LoVo (cell line): ENCODE data around the gene FYTTD1.

ENCODE experiments used
- DNase-seq: peaks from one replicate; pipeline ENCODE4 v3.0.0-alpha.2; 2016; ENCODE audit warnings: low spot score

FYTTD1 gene

DNA sequence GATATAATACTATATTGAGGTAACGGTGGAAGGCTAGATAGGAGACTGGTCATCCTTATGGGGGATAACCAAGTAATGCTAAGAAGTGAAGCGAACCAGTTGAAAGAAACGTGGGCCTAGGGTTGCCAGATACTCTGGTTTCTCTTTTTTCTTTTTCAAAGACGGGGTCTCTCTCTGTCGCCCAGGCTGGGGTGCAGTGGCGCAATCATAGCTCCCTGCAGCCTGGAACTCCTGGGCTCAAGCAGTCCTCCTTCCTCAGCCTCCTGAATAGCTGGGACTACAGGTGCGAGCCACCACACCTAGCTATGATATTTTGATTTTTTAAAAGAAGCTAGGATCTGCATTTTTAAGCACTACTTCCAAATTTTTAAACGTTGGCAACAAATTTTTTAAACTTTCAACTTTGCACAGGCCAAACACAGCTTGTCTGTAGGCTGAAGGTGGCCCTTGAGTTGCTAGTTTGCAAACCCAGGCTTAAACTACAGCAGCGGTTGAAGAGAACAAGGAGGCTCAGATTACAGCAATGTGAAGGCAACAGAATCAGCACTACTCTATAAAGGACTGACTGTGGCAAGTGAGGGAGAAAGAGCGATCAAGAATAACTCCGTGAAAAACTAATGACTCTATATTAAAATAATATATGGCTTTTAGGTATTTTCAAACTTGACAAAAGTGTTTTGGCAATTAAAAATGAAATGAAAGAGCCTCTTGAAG, 11.8 kb upstream of the FYTTD1 start:
- DNase-seq: no peak

DNA sequence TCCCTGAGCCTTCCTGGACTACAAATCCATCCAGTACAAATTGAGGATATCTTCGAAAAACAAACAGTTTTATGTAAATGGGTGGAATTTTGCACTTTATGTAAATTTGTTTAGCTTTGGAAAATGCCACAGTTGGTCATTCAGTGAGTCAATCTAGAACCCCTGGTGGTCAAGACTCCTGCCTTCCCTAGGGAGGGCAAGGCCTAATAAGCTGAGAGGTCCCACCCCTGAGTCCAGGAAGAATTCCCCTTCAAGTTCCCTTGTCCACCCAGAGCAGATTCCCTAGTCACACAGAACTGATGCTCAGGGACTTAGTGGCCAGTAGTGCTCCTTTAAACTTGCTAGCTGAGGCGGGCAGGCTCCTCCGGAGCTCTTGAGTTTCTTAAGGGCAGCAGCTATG, 6.9 kb upstream of the FYTTD1 start:
- no peak for DNase-seq

DNA sequence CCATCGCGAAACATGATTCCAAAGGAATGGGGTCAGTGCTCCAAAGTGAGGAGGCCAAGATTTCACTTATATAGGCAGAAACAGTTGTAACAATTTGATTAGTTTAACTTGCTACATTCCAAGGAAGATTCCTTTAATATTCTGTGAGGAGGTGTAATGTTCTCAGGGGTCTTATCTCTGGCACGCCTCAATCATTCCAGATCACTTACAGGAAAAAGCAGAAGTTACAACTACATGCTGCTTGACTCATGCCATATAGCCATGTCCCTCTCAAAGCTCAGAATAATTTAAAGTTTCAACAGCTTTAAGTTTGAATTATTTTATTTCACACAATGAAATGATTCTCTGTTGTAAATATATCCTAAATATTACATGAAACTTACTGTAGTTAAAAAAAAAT, 3.5 kb upstream of the FYTTD1 start:
- no peak for DNase-seq

DNA sequence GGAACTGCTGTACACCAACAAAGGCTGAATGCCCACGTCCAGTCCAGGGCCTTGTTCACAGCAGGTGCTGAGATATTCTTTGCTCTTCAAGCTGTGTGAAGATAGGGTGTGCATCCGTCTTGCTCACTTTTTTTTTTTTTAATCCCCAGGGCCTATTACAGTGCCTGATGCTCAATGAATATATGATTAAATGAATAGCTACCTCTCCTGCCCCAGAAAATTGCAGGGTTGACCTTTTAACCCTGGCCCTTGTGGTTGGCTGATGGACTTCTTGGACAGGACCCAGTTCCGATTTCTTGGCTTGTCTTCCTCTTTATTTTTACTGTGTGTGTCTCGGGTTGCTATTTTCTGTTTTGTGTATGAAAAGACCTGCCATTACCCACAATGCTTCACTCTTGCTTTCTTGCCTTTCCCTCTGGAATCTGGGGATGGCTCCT, 2.9 kb upstream of the FYTTD1 start:
- DNase-seq: no peak

DNA sequence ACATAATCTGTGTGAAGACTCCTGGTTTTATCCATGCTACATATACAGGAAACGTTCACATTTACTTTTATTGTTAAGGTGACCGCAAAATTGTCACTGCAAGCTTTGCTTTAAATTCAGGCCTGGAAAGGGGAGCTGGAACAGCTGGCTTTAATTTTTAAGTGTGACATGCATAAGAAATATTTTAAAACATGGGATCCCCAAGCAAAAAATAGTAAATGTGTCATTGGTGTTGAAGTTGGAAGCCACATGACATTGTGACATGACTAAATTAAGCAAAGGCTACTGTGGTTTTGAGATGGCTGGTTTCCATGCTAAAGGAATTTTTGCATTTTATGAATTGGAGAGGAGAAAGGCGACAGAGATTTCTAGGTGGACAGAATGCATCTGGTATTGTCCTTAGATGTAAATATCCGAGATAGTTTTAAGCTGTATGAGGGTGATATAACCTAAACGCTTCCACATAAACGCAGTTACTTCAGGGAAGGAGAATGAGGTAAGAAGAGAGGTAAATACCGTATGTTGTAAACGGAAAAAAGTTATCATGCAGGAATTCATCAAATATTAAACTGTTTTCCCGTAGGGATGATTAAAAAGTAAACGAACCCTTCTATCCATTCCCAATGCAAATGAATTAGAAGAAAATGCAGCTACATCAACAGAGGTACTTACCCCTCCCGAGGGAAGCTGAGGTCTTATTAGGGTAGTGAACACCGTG, 927 bp upstream of the FYTTD1 start:
- DNase-seq: no peak

DNA sequence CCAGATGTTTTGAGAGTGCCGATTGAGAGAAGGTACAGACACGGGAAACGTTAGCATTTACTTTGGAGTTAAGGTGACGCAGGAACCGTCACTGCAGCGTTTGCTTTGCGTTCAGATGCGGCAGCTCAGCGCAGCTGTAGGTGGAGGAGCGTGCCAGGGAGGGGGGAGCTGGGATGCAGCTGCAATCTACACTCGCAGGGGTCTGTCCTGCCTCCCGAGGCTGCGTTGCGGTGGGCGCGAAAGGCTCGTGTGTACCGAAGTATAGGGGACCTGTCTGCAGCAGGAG, 425 bp upstream of the FYTTD1 start:
- DNase-seq: peak; percentile 32

DNA sequence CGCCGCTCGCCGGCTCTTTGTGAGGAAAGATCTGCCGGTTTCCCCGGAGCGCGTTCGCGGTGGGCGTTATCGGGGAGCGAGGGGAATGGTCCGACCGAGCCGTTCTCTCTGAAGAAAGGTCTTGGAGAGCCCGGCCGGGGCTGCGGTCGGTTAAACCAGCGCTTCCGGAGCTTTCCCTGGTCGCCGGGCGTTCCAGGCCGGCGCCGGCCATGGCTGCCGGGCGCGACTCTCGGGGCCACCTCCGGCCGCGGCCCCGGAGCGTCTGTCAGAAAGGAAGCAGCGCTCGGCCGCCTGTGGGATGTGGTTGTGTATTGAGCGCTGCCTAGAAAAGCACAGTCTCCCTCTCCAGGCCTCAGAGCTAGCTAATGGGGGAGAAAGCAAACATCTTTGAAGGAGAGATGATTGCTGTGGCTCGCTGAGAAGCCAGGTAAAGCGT, 731 bp downstream of the FYTTD1 start:
- peak; percentile 48 for DNase-seq

DNA sequence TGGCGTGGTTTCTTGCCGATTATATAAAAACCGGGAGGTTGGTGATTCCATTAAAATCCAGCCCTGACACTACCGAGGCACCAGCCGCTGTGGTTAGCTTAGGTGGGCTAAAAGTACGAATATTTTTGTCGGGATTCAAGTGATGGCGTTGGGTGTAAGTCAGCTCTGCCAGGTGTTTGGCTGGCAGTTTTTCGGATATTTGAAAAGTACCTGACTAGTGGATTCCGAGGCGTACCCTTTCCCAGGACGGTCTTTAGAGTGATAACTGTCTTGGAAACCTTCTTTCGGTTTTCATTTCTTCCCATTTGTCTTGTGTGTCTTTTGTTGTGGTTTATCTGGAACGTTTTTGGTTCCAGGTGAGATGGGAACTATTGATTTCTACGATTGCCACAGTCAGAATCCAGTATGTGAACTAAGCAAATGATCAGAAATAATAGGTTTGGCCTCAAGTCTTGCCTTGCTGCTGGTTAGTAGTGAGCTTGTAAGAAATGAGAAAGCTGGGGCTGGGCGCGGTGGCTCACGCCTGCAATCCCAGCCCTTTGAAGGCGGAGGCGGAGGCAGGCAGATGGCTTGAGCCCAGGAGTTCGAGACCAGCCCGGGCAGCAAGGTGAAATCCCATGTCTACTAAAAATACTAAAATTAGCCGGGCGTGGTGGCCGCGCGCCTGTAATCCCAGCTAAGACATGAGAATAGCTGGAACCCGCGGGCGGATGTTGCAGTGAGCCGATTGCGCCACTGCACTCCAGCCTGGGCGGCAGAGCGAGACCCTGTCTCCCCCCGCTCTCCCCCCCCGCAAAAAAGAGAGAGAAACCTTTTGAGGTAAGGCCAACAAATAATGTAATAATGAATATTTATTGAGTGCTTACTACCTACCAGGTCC, 1.4 kb downstream of the FYTTD1 start:
- no peak for DNase-seq

DNA sequence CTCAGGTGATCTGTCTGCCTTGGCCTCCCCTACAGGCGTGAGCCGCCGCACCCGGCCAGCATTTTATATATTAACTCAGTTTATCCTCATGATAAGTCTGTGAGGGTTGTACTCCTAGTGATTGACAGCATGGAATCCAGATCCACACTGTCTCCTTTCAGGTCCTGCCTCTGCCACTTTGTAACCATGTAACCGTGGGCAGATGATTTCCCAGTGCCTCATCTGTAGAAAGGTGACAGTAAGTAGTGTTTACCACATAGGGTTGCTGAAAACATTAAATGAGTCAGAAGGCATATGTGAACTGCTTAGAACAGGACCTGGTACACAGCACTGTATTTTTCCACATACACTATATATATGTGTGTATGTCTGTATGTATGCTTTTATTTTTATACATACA, 2.4 kb downstream of the FYTTD1 start:
- no peak for DNase-seq

DNA sequence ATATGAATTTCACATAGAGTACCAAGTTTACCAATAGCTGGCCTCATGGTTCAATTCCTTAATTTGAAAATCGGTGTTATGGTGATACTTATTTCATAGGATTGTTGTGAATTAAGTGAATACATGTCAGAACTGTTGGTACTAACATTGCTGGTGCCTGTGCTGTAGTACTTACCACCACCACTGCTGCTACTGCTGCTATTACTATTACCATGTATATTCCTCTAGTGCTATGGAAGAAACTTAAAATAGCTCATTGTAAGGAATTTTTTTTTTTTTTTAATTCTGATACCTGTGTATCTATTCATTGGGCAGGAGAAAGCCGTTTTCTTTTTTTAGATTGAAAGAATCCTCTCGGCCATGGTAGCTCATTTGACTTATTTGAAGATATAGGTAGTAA, 3.6 kb downstream of the FYTTD1 start:
- DNase-seq: no peak

DNA sequence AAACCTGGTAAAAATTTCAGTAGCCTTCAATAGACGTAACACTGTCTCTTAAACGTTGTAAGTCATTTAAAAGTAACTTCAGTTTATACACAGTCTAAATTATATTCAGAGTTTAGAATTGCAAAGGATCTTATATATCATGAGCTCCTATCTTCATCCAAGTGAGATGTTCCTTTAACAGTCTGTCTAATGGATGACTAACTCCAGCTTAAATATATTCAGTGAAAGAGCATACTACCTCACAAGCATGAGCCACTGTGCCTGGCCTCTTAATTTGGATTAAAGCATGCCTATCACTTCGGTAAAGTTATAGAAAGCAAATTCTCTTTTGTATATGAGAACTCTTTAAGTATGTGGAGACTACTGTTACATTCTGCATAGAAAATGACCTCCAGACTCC, 7.0 kb downstream of the FYTTD1 start:
- no peak for DNase-seq

DNA sequence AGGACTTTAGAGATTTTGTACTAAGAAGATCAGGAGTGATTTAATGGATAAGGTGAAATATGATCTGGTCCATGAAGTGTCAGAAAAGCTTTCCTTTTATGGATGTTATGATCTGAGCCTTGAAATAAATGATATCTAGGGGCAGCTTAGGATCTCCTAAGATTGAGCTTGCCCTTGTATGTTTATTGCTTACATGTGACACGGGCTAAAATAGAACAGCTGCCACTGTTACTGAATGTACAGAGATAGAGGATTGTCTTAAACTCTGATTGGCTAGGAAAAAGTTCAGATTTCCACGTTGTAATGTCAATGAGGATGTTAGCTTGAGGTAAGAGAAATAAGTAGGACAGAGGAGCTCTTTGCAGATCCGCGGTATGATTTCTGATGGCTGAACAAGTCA, 8.8 kb downstream of the FYTTD1 start:
- no peak for DNase-seq

DNA sequence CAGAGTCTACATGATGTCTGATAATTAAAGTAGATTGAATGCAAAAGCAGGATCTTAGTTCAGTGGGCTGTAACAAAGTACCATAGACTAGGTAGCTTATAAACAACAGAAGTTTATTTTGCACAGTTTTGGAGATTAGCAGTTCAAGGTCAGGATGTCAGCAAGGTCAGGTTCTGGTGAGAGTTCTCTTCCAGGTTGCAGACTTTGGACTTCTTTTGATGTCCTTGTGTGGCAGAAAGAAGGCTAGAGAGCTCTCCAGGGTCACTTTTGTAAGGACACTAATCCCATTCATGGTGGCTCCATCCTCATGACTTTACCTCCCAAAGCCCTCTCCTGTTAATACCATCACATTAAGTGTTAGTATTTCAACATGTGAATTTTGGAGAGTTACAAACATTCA, 12.1 kb downstream of the FYTTD1 start:
- DNase-seq: no peak

DNA sequence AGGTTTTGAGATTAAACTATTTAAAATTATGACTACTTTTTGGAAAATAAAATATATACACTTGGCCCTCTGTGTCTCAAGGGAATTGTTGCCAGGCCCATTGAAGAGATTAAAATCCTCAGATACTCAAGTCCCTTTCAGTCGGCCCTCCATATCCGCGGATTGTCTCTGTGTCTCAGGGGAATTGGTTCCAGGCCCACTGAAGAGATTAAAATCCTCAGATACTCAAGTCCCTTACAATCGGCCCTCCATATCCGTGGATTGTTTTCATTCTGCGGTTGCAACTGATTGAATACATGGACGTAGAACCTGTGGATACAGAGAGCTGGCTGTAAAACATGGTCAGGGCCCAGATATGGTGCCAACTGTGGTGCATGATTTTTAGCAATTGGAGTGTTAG, 25.6 kb downstream of the FYTTD1 start:
- DNase-seq: no peak

DNA sequence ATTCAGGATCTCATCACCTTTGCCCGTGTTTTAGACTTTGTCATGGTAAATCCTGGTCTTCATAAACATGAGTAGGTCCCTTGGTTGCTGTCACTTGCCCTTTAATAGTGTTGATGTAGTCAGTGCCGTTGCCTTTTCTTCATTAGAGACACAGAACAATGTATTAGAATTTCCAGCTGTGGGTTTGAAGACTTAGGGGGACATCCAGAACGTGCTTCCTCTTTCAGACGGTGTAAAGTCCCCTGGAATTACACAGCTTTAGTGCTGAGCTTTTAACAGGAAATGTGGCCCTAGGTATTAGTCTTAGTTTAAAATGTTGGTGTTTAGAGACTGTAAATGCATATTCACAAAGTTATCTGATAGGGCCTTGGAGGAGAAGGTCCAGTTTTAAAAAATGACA, 32.5 kb downstream of the FYTTD1 start:
- no peak for DNase-seq

DNA sequence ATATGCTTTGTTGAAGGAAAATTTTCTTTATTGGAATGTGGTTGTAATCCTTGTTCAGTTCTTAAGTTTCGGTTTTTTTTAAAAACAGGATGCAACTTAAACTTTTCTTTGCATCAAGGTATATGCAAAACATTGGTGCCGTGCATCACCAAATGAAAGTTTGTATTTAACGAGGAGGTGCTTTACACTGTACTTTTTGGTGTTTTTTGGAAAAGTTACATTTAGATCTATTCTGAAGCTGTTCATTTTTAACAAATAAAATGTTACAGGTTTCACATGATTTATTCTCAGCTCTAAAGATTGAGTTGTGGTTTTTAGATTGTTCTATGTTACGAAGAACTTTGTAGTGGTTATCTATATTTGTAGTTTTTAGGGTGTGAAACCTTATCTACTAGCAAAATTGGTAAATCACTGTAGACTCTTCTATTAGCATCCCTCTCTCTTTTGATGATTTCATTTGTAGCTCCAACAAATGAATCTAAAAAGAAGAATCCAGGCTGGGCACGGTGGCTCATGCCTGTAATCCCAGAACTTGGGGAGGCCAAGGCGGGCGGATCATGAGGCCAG, 34.4 kb downstream of the FYTTD1 start:
- DNase-seq: no peak

DNA sequence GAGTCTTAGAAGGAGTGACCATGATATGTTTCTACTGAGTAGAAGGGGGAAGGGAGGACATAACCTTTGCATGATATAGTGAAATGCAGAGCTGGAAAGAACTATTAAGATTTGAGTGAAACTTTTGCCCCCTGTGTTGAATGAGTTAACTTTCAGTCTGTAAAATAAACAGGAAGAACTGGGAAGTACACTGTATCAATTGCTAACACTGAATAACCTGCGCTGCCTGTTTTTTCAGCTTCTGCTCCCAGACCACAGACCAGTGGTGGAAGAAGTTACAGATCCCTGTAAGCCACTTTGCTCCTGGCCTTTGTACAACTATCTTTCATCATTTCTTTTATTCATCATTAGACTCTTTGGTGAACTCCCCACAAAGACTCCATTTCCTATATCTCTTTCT, 37.7 kb downstream of the FYTTD1 start:
- DNase-seq: no peak

DNA sequence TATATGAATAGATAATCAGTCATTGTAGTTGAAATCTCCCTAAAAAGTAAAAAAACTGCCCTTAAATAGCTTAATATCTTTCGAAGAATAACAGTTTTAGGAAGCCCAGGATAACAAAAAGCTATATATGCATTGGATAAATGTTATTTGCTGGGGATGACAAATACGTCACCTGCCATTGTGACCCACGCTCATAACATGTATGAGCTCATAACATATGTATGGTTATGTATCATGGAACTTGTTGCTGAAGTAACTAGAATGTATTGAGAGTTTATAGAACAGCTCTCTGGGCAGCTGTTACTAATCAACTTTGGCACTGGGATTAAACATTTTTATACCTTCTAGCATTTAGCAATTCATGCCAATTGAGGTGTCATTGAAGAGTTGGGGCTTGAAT, 39.6 kb downstream of the FYTTD1 start:
- DNase-seq: no peak

DNA sequence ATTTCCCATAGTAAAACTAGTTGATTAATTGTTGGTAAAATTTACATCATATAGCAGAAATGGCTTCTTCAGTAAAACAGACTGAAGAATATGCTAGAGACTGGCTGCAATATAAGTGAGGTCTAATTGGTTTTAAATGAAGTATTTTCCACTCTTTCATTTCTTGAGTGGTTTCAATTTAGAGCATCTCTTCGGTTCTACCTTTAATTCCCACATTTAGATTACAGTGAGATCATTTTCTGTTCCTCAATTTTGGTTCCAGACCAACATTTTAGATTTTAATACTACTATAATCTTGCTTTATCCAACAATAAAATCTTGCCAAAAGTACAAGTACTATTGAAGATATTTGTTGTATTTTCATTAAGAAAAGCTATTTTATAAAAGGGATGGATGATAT, 40.4 kb downstream of the FYTTD1 start:
- DNase-seq: no peak

DNA sequence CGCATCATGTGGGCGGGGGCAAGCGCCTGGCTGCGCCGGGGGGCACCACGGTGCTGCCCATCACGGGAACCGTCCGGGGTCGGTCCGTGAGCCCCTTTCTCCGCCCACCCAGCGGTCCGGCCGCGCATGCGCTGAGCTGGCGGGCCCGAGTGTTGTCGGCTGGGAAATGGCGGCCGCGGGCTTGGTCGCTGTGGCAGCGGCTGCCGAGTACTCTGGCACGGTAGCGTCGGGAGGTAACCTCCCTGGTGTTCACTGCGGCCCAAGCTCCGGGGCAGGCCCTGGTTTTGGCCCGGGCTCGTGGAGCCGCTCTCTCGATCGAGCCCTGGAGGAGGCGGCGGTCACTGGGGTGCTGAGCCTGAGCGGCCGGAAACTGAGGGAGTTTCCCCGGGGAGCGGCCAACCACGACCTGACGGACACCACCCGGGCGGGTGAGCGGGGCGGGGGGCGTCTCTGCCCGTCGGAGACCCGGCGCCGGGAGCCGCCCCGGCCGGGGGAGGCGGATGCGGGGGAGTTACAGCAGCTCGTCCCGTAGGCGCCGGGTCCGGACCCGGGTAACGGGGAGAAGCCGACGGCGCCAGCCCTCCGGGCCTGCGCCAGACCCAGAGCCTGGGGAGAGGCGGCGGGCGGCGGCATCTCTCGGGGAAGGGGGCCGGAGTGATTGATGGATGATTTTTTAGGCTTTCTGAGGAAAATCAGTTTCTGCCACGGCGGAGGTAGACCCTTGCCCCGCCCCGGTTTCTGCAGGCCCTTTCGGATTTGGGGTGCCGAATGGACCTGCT, 41.6 kb downstream of the FYTTD1 start, which contains the start of gene LRCH3:
LRCH3 (plus strand) TSS at position 142 of the 779 bp plus-strand sequence; CDS start at position 167, 25 bp downstream.
- DNase-seq: peak; percentile 82

DNA sequence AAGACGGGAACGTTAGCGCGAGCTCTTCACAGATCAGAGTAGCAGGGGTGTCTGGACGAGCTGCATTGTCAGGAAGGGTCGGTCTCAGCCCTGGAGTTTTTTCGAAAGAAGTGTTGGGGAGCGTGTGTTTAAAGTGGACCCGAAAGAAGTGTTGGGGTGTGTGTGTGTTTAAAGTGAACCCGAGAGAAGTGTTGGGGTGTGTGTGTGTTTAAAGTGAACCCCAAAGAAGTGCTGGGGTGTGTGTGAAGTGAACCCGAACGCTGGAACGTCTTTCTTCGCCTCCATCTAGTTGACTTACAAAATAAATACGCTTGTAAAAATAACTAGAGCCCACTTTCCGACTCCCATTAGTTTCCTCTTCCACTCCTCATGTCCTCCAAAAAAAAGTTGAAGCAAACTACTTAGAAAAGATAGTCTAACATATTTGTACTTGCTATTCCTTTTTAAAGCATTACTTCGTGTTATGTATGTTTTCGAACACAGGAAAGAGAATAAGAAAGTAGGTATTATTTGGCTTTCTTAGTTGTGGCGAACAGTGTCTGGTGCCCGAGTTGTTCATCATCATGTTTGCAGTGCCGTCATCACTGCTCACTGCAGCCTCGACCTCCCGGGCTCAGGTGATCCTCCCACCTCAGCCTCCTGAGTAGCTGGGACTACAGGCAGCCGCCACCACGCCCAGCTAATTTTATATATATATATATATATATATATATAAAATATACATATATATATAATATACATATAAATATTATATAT, 42.4 kb downstream of the FYTTD1 start:
- peak; percentile 14 for DNase-seq
